SK-N-SH (cell line): ENCODE results near the gene CKAP2L.

Source experiments
- POLR2AphosphoS5 ChIP-seq: IDR thresholded peaks from 2 replicates; pipeline ENCODE4 v1.6.1; 2012; ENCODE audit warnings: low read depth, low read length
- TF ChIP-seq, protein P1 (sequence below): fragments of 200-600 bp; sonication (generic); IDR thresholded peaks from 2 replicates; pipeline ENCODE4 v1.6.1; 2017; ENCODE audit warnings: antibody characterized with exemption, mild to moderate bottlenecking, moderate library complexity

GRCh38 chr2:112723995-112724394 lies 40.4 kb downstream of the CKAP2L start:
- no peak for TF ChIP-seq POLR2AphosphoS5
- TF ChIP-seq, protein P1, sequence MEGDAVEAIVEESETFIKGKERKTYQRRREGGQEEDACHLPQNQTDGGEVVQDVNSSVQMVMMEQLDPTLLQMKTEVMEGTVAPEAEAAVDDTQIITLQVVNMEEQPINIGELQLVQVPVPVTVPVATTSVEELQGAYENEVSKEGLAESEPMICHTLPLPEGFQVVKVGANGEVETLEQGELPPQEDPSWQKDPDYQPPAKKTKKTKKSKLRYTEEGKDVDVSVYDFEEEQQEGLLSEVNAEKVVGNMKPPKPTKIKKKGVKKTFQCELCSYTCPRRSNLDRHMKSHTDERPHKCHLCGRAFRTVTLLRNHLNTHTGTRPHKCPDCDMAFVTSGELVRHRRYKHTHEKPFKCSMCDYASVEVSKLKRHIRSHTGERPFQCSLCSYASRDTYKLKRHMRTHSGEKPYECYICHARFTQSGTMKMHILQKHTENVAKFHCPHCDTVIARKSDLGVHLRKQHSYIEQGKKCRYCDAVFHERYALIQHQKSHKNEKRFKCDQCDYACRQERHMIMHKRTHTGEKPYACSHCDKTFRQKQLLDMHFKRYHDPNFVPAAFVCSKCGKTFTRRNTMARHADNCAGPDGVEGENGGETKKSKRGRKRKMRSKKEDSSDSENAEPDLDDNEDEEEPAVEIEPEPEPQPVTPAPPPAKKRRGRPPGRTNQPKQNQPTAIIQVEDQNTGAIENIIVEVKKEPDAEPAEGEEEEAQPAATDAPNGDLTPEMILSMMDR = no peak
